Endothelial cell of umbilical vein (primary cell): ENCODE results near the gene MYO1A.

Experiments
- CTCF ChIP-seq, 2 donors: IDR thresholded peaks; 1 replicate in 1 of 2; 2 replicates in 1 of 2; pipeline ENCODE4 v1.5.1; 2011; ENCODE audit warnings: low read length in 2 of 2, mild to moderate bottlenecking in 2 of 2, moderate library complexity in 2 of 2, control low read depth in 1 of 2, inconsistent platforms in 1 of 2, low read depth in 1 of 2; ENCODE audit not compliant: insufficient read depth in 1 of 2; ENCODE audit errors: extremely low read depth in 1 of 2
- EZH2 ChIP-seq: IDR thresholded peaks from 2 replicates; pipeline ENCODE4 v1.6.1; 2012; ENCODE audit warnings: borderline replicate concordance, low read depth, mild to moderate bottlenecking, moderate library complexity, low read length, inconsistent platforms; ENCODE audit not compliant: severe bottlenecking
- FOS ChIP-seq: IDR thresholded peaks from 2 replicates; pipeline ENCODE4 v1.6.1; 2011; ENCODE audit warnings: mild to moderate bottlenecking, low read length, moderate library complexity, borderline replicate concordance; ENCODE audit not compliant: insufficient read depth
- GATA2 ChIP-seq: IDR thresholded peaks from 2 replicates; pipeline ENCODE4 v1.7.0; 2011; ENCODE audit warnings: low read depth, mild to moderate bottlenecking, moderate library complexity, mixed read lengths, low read length; ENCODE audit not compliant: insufficient read length, insufficient read depth
- JUN ChIP-seq: IDR thresholded peaks from 2 replicates; pipeline ENCODE4 v1.6.1; 2011; ENCODE audit warnings: borderline replicate concordance, low read depth; ENCODE audit not compliant: insufficient read length, insufficient read depth
- MAX ChIP-seq: IDR thresholded peaks from 2 replicates; pipeline ENCODE4 v1.6.1; 2011; ENCODE audit not compliant: insufficient read depth, insufficient read length
- MYC ChIP-seq: IDR thresholded peaks from one replicate; pipeline ENCODE4 v1.6.1; 2011; ENCODE audit warnings: mild to moderate bottlenecking, low read depth, low read length
- POLR2A ChIP-seq: IDR thresholded peaks from 2 replicates; pipeline ENCODE4 v1.6.1; 2012; ENCODE audit warnings: low read depth, mild to moderate bottlenecking, control low read depth, low read length
- POLR2AphosphoS5 ChIP-seq: IDR thresholded peaks from 2 replicates; pipeline ENCODE4 v1.6.1; 2012; ENCODE audit warnings: low read depth, mild to moderate bottlenecking, control low read depth, low read length, moderate library complexity; ENCODE audit not compliant: insufficient read depth

GRCh38 chr12:57049890-57050289, at the start of gene MYO1A:
- no peak for TF ChIP-seq CTCF (IDR thresholded peaks at IDR 0.05; ENCODE audit: extremely low read depth in 1 of 2, insufficient read depth in 1 of 2, low read depth in 1 of 2, low read length in 2 of 2)
- no peak for TF ChIP-seq POLR2AphosphoS5
- TF ChIP-seq EZH2, result no peak
- TF ChIP-seq POLR2A, result no peak
- TF ChIP-seq MAX, result no peak
- no peak for TF ChIP-seq FOS
- no peak for TF ChIP-seq MYC
- no peak for TF ChIP-seq GATA2
- no peak for TF ChIP-seq JUN
